Upper lobe of left lung (tissue), 4 donors: ENCODE data around the gene B3GALT5.

ENCODE experiments used
- POLR2A ChIP-seq, 4 donors: fragments of 450-650 bp; IDR thresholded peaks; one replicate each; pipeline ENCODE4 v1.5.1; 2016 to 2017; ENCODE audit warnings: antibody characterized with exemption in 4 of 4, mild to moderate bottlenecking in 2 of 4
- POLR2AphosphoS5 ChIP-seq, 2 donors: sonication (generic); formaldehyde crosslinking; IDR thresholded peaks; one replicate each; pipeline ENCODE4 v1.5.1; 2017; ENCODE audit warnings: antibody characterized with exemption in 2 of 2

GRCh38 chr21:39651206-39651605 is 38.5 kb downstream of the B3GALT5 start:
- TF ChIP-seq POLR2AphosphoS5 (IDR thresholded peaks at IDR 0.05), result no peak
- no peak for TF ChIP-seq POLR2A (IDR thresholded peaks at IDR 0.05)
